SJCRH30 (cell line): Measurements from ENCODE around the gene CD14. TPM values are rescaled to one million over a fixed set of nuclear protein-coding genes. Genes with fewer than 3 reads are reported as not detected.
"Not testable (repeated sequence)": the region's sequence is repeated elsewhere in the genome, so short reads cannot be mapped to it uniquely, and the experiment has no call there.

Experiments used
- DNase-seq, 2 experiments: peaks; one replicate each; pipeline ENCODE4 v3.0.0-alpha.2; 2015 to 2020
- H3K27ac ChIP-seq: fragments of 250-450 bp; sonication (Bioruptor Pico); 2 replicates; pipeline ENCODE4 v1.5.1; 2020; ENCODE audit warnings: mild to moderate bottlenecking, moderate library complexity
- H3K27me3 ChIP-seq: fragments of 250-450 bp; sonication (Bioruptor Pico); 2 replicates; pipeline ENCODE4 v1.5.1; 2020; ENCODE audit warnings: mild to moderate bottlenecking, moderate library complexity
- H3K36me3 ChIP-seq: fragments of 250-450 bp; sonication (Bioruptor Pico); 2 replicates; pipeline ENCODE4 v1.5.1; 2020; ENCODE audit warnings: mild to moderate bottlenecking, moderate library complexity
- H3K4me1 ChIP-seq: fragments of 250-450 bp; sonication (Bioruptor Pico); 2 replicates; pipeline ENCODE4 v1.5.1; 2020; ENCODE audit warnings: mild to moderate bottlenecking, moderate library complexity
- H3K4me3 ChIP-seq: fragments of 250-450 bp; sonication (Bioruptor Pico); 2 replicates; pipeline ENCODE4 v1.5.1; 2020; ENCODE audit warnings: mild to moderate bottlenecking, moderate library complexity
- H3K9me3 ChIP-seq: fragments of 250-450 bp; sonication (Bioruptor Pico); replicated peaks from 2 replicates; pipeline ENCODE4 v1.5.1; 2020; ENCODE audit warnings: mild to moderate bottlenecking, moderate library complexity
- total RNA-seq: library from RNA; depleted of rRNA; stranded (reverse); fragments of >200 nt; shearing (Covaris generic); gene quantifications from 2 replicates; pipeline ENCODE4 v1.2.3, GENCODE V29; 2014; rRNA removed

Gene CD14
- total RNA-seq, 1 experiment from 2014 or later: 0.38 TPM

DNA sequence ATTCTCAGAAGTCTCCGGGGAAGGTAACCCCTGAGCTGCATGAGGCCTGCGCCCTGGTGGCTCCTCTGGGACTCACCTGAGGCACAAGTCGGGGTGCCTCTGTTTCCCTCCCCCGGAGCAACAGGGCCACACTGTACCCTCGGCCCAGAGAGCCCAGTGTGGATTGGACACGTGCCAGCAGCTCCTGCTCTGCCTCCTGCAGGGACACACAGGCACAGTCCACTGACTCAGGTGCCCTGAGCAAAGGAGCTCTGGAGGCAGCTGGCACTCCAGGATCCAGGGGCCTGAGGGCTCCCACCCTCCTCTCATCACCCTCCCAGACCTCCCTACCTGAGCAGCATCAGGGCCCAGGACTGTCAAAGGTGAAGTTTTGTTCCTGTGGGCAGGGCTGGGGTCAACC lies 38.8 kb downstream of the CD14 start:
- Histone ChIP-seq H3K27me3 (no peaks in the 10 kb centered on the region), H3K9me3 (no peaks in the 10 kb centered on the region), H3K27ac (no peak overlapping the region), H3K36me3 (no peaks in the 10 kb centered on the region), H3K4me1 (no peaks in the 10 kb centered on the region), H3K4me3 (no peak overlapping the region)
- DNase-seq: no peak

DNA sequence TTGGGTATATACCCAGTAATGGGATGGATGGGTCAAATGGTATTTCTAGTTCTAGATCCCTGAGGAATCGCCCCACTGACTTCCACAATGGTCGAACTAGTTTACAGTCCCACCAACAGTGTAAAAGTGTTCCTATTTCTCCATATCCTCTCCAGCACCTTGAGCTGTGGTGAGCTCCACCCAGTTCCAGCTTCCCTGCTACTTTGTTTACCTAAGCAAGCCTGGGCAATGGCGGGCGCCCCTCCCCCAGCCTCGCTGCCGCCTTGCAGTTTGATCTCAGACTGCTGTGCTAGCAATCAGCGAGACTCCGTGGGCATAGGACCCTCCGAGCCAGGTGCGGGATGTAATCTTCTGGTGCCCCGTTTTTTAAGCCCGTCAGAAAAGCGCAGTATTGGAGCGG lies 39.9 kb downstream of the CD14 start:
- H3K4me3 ChIP-seq, H3K27ac ChIP-seq, H3K4me1 ChIP-seq, H3K36me3 ChIP-seq, H3K27me3 ChIP-seq, H3K9me3 ChIP-seq, DNase-seq: not testable (repeated sequence)

DNA sequence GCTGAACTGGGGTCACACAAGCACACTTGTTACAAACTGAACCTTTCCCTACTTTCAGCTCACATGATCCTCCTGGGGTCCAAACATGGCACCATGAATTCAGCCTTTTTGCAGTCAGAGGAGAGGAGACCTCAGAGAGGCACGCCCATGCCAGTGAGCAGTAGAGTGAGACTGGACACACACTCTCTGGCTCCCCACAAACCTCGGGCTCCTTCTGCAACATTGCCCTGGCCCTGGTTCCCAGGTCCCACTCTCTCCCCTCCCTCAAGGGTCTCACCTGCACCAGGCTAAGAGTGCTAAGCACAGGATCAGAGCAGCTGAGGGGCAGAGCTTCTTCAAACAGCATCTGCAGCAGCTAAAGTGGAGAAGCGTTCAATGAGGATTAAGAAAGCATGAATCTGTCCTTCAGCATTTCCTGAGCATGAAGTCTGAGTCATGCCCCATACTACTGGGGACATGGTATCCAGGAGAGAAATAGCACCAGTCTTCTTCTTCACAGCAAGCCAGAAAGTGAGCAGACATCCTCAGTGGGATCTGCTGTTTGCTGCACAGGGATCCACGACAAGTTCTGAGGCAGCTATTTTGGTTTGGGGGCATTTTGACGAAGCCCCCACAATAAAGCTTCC lies 41.1 kb downstream of the CD14 start:
- Histone ChIP-seq H3K4me1 (no peaks in the 10 kb centered on the region), H3K36me3 (no peaks in the 10 kb centered on the region), H3K27me3 (no peaks in the 10 kb centered on the region), H3K9me3 (no peaks in the 10 kb centered on the region; the same call in 1 of the 2 replicates), H3K4me3 (no peak overlapping the region), H3K27ac (no peak overlapping the region)
- no peak for DNase-seq

DNA sequence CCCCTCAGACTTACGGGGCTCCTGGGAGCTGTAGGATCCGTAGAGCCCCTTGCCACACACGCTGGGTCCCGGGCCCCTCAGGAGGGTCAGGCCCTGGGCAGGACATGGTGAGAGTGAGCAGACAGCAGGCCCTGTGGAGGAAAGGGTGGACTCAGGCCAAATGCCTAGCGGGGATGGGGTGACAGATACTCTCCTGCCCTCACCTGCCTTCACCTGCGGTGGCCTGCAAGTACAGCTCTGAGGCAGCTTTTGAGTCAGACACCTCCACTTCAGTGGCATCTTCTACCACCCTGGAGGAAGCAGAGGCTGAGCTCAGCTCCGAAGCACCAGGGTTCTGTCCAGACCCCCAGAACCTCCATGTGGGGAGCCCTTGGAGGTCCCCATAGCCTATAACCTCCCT lies 42.1 kb downstream of the CD14 start:
- Histone ChIP-seq H3K27ac (no peak overlapping the region), H3K27me3 (no peaks in the 10 kb centered on the region), H3K4me1 (no peaks in the 10 kb centered on the region), H3K4me3 (no peak overlapping the region), H3K9me3 (no peaks in the 10 kb centered on the region; the same call in 1 of the 2 replicates), H3K36me3 (no peaks in the 10 kb centered on the region)
- DNase-seq: no peak

DNA sequence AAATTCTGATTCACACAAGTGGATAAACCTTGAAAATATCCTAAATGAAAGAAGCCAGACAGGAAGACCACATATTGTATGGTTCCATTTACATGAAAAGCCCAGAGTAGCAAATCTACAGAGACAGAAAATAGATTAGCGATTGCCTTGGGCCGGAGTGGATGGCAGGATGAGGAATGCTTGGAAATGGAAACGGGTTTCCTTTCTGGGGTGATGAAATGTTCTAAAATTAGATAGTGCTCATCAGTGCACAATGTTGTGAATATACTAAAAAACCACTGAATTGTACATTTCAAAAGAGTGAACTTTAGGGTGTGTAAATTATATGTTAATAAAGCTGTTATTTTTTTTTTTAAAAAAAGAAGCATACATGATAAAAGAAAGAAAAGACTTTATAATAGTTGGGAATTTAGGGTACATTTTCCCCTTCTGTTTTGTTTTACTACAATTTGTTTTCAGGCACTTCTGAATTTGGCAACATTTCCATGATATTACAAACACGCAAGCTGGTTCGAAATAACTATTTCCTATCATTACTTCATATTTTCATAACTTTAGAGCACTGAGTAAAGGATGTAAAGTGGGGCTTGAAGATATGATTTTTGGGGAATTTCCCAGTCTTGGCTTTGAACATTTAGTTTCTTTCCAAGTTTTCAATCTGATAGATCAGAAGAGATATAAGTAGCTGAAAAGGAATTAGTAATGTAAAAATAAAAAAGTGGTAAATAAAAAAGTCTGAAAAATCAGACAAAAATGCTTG lies 44.5 kb downstream of the CD14 start:
- H3K4me3 ChIP-seq: no peak overlapping the region
- H3K4me1 ChIP-seq: no peaks in the 10 kb centered on the region
- H3K36me3 ChIP-seq: no peaks in the 10 kb centered on the region
- no peaks in the 10 kb centered on the region for H3K27me3 ChIP-seq
- H3K9me3 ChIP-seq: no peaks in the 10 kb centered on the region; the same call in 1 of the 2 replicates
- no peak overlapping the region for H3K27ac ChIP-seq
- DNase-seq: no peak

DNA sequence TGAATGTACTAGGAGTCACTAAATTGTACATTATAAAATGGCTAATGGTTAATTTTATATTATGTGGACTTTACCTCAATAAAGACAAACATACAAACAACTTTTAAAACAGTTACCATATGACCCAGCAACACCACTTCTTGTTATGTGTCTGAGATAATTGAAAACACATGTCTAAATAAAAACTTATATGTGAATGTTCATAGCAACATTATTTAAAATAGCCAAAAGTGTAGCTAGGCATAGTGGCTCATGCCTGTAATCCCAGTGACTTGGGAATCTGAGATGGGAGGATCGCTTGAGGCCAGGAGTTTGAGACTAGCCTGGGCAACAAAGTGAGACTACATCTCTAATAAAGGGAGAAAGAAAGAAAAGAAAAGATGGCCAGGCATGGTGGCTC lies 45.5 kb downstream of the CD14 start:
- no peak for DNase-seq
- Histone ChIP-seq H3K27me3 (no peaks in the 10 kb centered on the region), H3K4me3 (no peak overlapping the region), H3K9me3 (no peaks in the 10 kb centered on the region; the same call in 1 of the 2 replicates), H3K27ac (no peak overlapping the region), H3K36me3 (no peaks in the 10 kb centered on the region), H3K4me1 (no peaks in the 10 kb centered on the region)

Other genes with a start within 250 kb of the CD14 start
- gene ANKHD1, start 231.3 kb downstream of the CD14 start, total RNA-seq: 89.1 and 106 TPM in 2 replicates
- gene EIF4EBP3, start 85.5 kb downstream of the CD14 start, total RNA-seq: 0.57 and 1.3 TPM in 2 replicates
- 27.5 and 36.1 TPM in 2 replicates for gene SRA1, start 75.7 kb downstream of the CD14 start, total RNA-seq
- gene APBB3, start 68.6 kb downstream of the CD14 start, total RNA-seq: 10.2 and 16.9 TPM in 2 replicates
- 61.2 and 62.3 TPM in 2 replicates for gene SLC35A4, start 68.3 kb downstream of the CD14 start, total RNA-seq
- 11.1 and 11.3 TPM in 2 replicates for gene TMCO6, start 6.3 kb upstream of the CD14 start, total RNA-seq
- 86.0 and 106 TPM in 2 replicates for gene NDUFA2, start 14.5 kb upstream of the CD14 start, total RNA-seq
- 94.5 and 100 TPM in 2 replicates for gene IK, start 14.7 kb upstream of the CD14 start, total RNA-seq
- gene WDR55, start 31.7 kb upstream of the CD14 start, total RNA-seq: 15.5 and 17.9 TPM in 2 replicates
- 0.41 and 1.8 TPM in 2 replicates for gene DND1, start 40.4 kb upstream of the CD14 start, total RNA-seq
- 75.2 and 82.0 TPM in 2 replicates for gene HARS1, start 58.2 kb upstream of the CD14 start, total RNA-seq
- 27.1 TPM in 2 replicates for gene HARS2, start 58.3 kb upstream of the CD14 start, total RNA-seq
- 62.4 and 67.9 TPM in 2 replicates for gene ZMAT2, start 67.3 kb upstream of the CD14 start, total RNA-seq
- not detected in 2 replicates for gene PCDHA1, start 153.0 kb upstream of the CD14 start, total RNA-seq
- gene PCDHA2, start 161.7 kb upstream of the CD14 start, total RNA-seq: not detected in 2 replicates
- 0.02 TPM in 1 of 2 replicates, not detected in the other for gene PCDHA3, start 167.9 kb upstream of the CD14 start, total RNA-seq
- not detected in 2 replicates for gene PCDHA4, start 173.9 kb upstream of the CD14 start, total RNA-seq
- 0.08 and 0.18 TPM in 2 replicates for gene PCDHA5, start 188.4 kb upstream of the CD14 start, total RNA-seq
- 0.10 TPM in 1 of 2 replicates, not detected in the other for gene PCDHA6, start 194.8 kb upstream of the CD14 start, total RNA-seq
- gene PCDHA7, start 201.1 kb upstream of the CD14 start, total RNA-seq: not detected in 2 replicates
- 0.05 and 0.08 TPM in 2 replicates for gene PCDHA8, start 208.0 kb upstream of the CD14 start, total RNA-seq
- gene PCDHA9, start 215.2 kb upstream of the CD14 start, total RNA-seq: 0.02 TPM in 1 of 2 replicates, not detected in the other
- gene PCDHA10, start 222.7 kb upstream of the CD14 start, total RNA-seq: 0.05 and 0.16 TPM in 2 replicates
- gene PCDHA11, start 235.8 kb upstream of the CD14 start, total RNA-seq: not detected in 2 replicates
- gene PCDHA12, start 242.1 kb upstream of the CD14 start, total RNA-seq: not detected in 2 replicates
- 0.05 TPM in 1 of 2 replicates, not detected in the other for gene PCDHA13, start 248.9 kb upstream of the CD14 start, total RNA-seq